ENCODE data around the gene PLXNA4.

PLXNA4 gene

GRCh38 chr7:132225216-132226030 lies 350.8 kb downstream of the PLXNA4 start:
- DNase-seq (ENCODE audit: extremely low spot score): no peak
- CTCF ChIA-PET: no interaction called here
- POLR2A ChIA-PET: no interaction called here
- TF ChIP-seq, protein P1, sequence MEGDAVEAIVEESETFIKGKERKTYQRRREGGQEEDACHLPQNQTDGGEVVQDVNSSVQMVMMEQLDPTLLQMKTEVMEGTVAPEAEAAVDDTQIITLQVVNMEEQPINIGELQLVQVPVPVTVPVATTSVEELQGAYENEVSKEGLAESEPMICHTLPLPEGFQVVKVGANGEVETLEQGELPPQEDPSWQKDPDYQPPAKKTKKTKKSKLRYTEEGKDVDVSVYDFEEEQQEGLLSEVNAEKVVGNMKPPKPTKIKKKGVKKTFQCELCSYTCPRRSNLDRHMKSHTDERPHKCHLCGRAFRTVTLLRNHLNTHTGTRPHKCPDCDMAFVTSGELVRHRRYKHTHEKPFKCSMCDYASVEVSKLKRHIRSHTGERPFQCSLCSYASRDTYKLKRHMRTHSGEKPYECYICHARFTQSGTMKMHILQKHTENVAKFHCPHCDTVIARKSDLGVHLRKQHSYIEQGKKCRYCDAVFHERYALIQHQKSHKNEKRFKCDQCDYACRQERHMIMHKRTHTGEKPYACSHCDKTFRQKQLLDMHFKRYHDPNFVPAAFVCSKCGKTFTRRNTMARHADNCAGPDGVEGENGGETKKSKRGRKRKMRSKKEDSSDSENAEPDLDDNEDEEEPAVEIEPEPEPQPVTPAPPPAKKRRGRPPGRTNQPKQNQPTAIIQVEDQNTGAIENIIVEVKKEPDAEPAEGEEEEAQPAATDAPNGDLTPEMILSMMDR (IDR thresholded peaks at IDR 0.05; ENCODE audit: control extremely low read depth, extremely low read depth, low read depth, missing control alignments): no peak

GRCh38 chr7:132221356-132221755 lies 354.9 kb downstream of the PLXNA4 start:
- CTCF ChIA-PET: interaction anchor here (1.6 kb wide), 1 partner anchor 10 kb away, joined by 3 read pairs; no protein-coding TSS in a partner anchor

GRCh38 chr7:132220060-132220459 lies 356.2 kb downstream of the PLXNA4 start:
- TF ChIP-seq, protein P1 (IDR thresholded peaks at IDR 0.05; ENCODE audit: control extremely low read depth, extremely low read depth, low read depth, missing control alignments): no peak
- POLR2A ChIA-PET: no interaction called here
- CTCF ChIA-PET: no interaction called here
- DNase-seq (ENCODE audit: extremely low spot score): no peak

More at GRCh38 chr7:132221356-132221755, 354.9 kb downstream of the PLXNA4 start:
- POLR2A ChIA-PET: no interaction called here
- TF ChIP-seq, protein P1 (IDR thresholded peaks at IDR 0.05; ENCODE audit: control extremely low read depth, extremely low read depth, low read depth, missing control alignments): no peak
- DNase-seq (ENCODE audit: extremely low spot score): no peak

GRCh38 chr7:132218876-132219275 lies 357.4 kb downstream of the PLXNA4 start:
- POLR2A ChIA-PET: no interaction called here
- CTCF ChIA-PET: no interaction called here
- TF ChIP-seq, protein P1 (IDR thresholded peaks at IDR 0.05; ENCODE audit: control extremely low read depth, extremely low read depth, low read depth, missing control alignments): no peak
- DNase-seq (ENCODE audit: extremely low spot score): no peak

DNA sequence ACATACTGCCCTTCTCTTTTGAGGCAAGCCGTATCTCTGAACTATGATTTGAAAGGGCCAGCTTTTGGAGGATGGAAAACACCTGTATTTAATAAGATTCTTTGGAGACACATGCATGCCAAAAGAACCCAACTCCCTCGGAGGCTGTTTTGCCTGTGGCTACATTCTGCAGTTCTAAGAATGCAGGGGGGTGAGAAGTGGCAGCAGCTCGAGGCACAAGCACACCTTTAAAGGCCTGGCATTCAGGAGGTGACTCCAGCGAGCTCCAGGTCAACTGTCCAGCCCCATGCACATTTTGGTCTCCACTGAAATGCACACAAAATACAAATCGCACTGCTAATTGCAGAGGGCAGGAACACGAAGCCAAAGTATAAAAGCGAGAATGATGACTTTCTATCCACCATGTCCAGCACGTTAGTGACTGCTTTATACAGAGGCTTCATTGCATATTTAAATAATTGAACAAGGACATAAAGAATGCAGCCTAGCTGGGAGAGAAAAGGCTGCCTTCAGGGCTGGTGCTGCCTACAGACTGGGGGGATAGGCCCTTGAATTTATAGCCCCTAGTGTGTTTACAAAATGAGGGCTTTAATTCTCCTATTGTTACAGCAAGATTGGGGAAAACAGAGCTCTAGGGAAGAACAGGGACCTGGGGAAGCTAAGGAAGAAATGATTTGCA lies 359.3 kb downstream of the PLXNA4 start:
- CTCF ChIA-PET: no interaction called here
- TF ChIP-seq, protein P1 (IDR thresholded peaks at IDR 0.05; ENCODE audit: control extremely low read depth, extremely low read depth, low read depth, missing control alignments): no peak
- no peak for DNase-seq (ENCODE audit: extremely low spot score)
- POLR2A ChIA-PET: no interaction called here

GRCh38 chr7:132214452-132214851 lies 361.8 kb downstream of the PLXNA4 start:
- ChIA-PET POLR2A (no interaction called here), CTCF (no interaction called here)
- TF ChIP-seq, protein P1 (IDR thresholded peaks at IDR 0.05; ENCODE audit: control extremely low read depth, extremely low read depth, low read depth, missing control alignments): no peak
- DNase-seq (ENCODE audit: extremely low spot score): no peak
